HG03354 (cell line): ENCODE measurements around the gene RAB24.

Experiments
- ATAC-seq: cut with Tn5 transposase; IDR thresholded peaks from one replicate; pipeline ENCODE4 v1.9.1; 2021; ENCODE audit warnings: mild to moderate bottlenecking; ENCODE audit not compliant: unreplicated experiment, poor library complexity, severe bottlenecking

The RAB24 gene

GRCh38 chr5:177334155-177334551, 30.6 kb upstream of the RAB24 start:
- ATAC-seq = no peak

GRCh38 chr5:177333420-177334154, 30.1 kb upstream of the RAB24 start:
- ATAC-seq = no peak

- no peak for ATAC-seq
Observed at GRCh38 chr5:177332896-177333260, 29.4 kb upstream of the RAB24 start.

GRCh38 chr5:177332031-177332895, 28.7 kb upstream of the RAB24 start:
- no peak for ATAC-seq

- no peak for ATAC-seq
Observed at GRCh38 chr5:177330991-177331842, 27.7 kb upstream of the RAB24 start.

- ATAC-seq = no peak
Observed at GRCh38 chr5:177329883-177330282, 26.4 kb upstream of the RAB24 start.

GRCh38 chr5:177328545-177329231, 25.2 kb upstream of the RAB24 start:
- ATAC-seq = no peak

- ATAC-seq = no peak
Observed at GRCh38 chr5:177327539-177328522, 24.3 kb upstream of the RAB24 start.

- ATAC-seq = no peak
Observed at GRCh38 chr5:177325868-177326381, 22.4 kb upstream of the RAB24 start.

GRCh38 chr5:177320879-177321278, 17.4 kb upstream of the RAB24 start:
- no peak for ATAC-seq

GRCh38 chr5:177319913-177320588, 16.5 kb upstream of the RAB24 start:
- ATAC-seq = no peak

GRCh38 chr5:177317959-177318377, 14.4 kb upstream of the RAB24 start:
- no peak for ATAC-seq

- no peak for ATAC-seq
Observed at GRCh38 chr5:177316005-177316404, 12.5 kb upstream of the RAB24 start.

- no peak for ATAC-seq
Observed at GRCh38 chr5:177315411-177315810, 11.9 kb upstream of the RAB24 start.

GRCh38 chr5:177314376-177315342, 11.1 kb upstream of the RAB24 start:
- ATAC-seq = no peak

- ATAC-seq = no peak
Observed at GRCh38 chr5:177313561-177314259, 10.2 kb upstream of the RAB24 start.
